Caco-2 (cell line): Measurements from ENCODE around the gene VPS33A. TPM values are rescaled to one million over a fixed set of nuclear protein-coding genes. Genes with fewer than 3 reads are reported as not detected.

Experiments
- BruUV-seq: library from RNA; stranded (reverse); fragments of 400-500 nt; replicated peaks from 2 replicates; lab custom pipeline; 2021; lab: Mats Ljungman, UMichigan
- CTCF ChIA-PET: fragments of 300-600 bp; sonication (Branson Sonifier 250); formaldehyde crosslinking; loops from one replicate; lab custom pipeline; 2022; ENCODE audit warnings: antibody characterized with exemption; lab: Charles Lee
- POLR2A ChIA-PET: fragments of 300-600 bp; sonication (Branson Sonifier 250); formaldehyde crosslinking; loops from one replicate; lab custom pipeline; 2022; ENCODE audit warnings: antibody characterized with exemption; lab: Charles Lee
- DNase-seq, 2 experiments: peaks; one replicate each; pipeline versions ENCODE4 v3.0.0 to v3.0.0-alpha.2; 2020 to 2022
- H3K27me3 ChIP-seq: replicated peaks from 2 replicates; pipeline ENCODE4 v1.6.0; 2011; ENCODE audit warnings: low read length; ENCODE audit not compliant: control insufficient read depth, insufficient read depth
- H3K36me3 ChIP-seq: 2 replicates; pipeline ENCODE4 v1.5.1; 2011; ENCODE audit warnings: low read length; ENCODE audit not compliant: control insufficient read depth, insufficient read depth
- H3K4me1 ChIP-seq: fragments of 250-450 bp; sonication (Bioruptor Pico); 2 replicates; pipeline ENCODE4 v1.5.1; 2020; ENCODE audit warnings: mild to moderate bottlenecking
- H3K4me3 ChIP-seq: 2 replicates; pipeline ENCODE4 v1.5.1; 2011; ENCODE audit warnings: low read depth, mild to moderate bottlenecking, control low read depth, low read length
- H3K9me3 ChIP-seq: fragments of 250-450 bp; sonication (Bioruptor Pico); 2 replicates; pipeline ENCODE4 v1.5.1; 2020; ENCODE audit warnings: mild to moderate bottlenecking, moderate library complexity
- H3K27ac Mint-ChIP-seq: one replicate; pipeline ENCODE4 v1.8.0; 2022; ENCODE audit warnings: mixed read lengths; ENCODE audit not compliant: unreplicated experiment
- H3K27me3 Mint-ChIP-seq: one replicate; pipeline ENCODE4 v1.8.0; 2022; ENCODE audit warnings: mixed read lengths; ENCODE audit not compliant: insufficient read depth, unreplicated experiment
- H3K36me3 Mint-ChIP-seq: one replicate; pipeline ENCODE4 v1.8.0; 2022; ENCODE audit warnings: mild to moderate bottlenecking, mixed read lengths; ENCODE audit not compliant: insufficient read depth, unreplicated experiment
- H3K4me1 Mint-ChIP-seq: one replicate; pipeline ENCODE4 v1.8.0; 2022; ENCODE audit warnings: low read depth, mixed read lengths; ENCODE audit not compliant: unreplicated experiment
- H3K4me3 Mint-ChIP-seq: one replicate; pipeline ENCODE4 v1.8.0; 2022; ENCODE audit warnings: mild to moderate bottlenecking, moderate library complexity, mixed read lengths; ENCODE audit not compliant: unreplicated experiment
- H3K9me3 Mint-ChIP-seq: one replicate; pipeline ENCODE4 v1.8.0; 2022; ENCODE audit warnings: mixed read lengths; ENCODE audit not compliant: unreplicated experiment
- intact Hi-C: fragments of 100-400 bp; cut with micrococcal nuclease; formaldehyde crosslinking; loops from one replicate; pipeline ENCODE4 v1.10.0; 2022; ENCODE audit not compliant: unreplicated experiment
- total RNA-seq: library from RNA; stranded (reverse); gene quantifications from 2 replicates; pipeline ENCODE4 v1.2.3, GENCODE V29; 2022
- TF ChIP-seq, protein P1 (sequence below), 2 experiments: fragments of 200-600 bp in 1 of 2; IDR thresholded peaks; 1 replicate in 1 of 2; 2 replicates in 1 of 2; pipeline versions ENCODE4 v1.5.1 to v1.8.0; 2011 to 2022; ENCODE audit warnings: antibody characterized with exemption in 1 of 2, control low read depth in 1 of 2, inconsistent platforms in 1 of 2, low read depth in 1 of 2, low read length in 1 of 2, mild to moderate bottlenecking in 1 of 2, moderate library complexity in 1 of 2; ENCODE audit not compliant: insufficient read depth in 1 of 2, severe bottlenecking in 1 of 2, unreplicated experiment in 1 of 2

VPS33A gene
- total RNA-seq, 1 experiment from 2014 or later, result 36.5 TPM

DNA sequence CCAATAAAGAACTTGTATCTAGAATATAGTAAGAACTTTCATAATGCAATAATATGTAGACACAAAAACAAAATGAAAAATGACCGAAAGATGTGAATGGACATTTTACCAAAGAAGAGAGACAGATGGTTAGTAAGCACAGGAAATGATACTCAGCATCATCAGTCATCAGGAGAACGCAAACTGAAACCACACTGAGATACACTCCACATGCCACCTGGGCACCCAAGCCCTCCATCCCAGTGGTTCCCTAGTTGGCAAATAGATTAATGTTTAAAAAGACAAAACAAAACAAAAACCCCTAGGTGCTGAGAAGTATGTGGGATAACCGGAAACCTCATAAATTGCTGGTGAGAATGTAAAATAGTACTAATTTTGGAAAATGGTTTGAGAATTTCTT lies 26.8 kb upstream of the VPS33A start:
- ChIA-PET POLR2A (no interaction called here), CTCF (no interaction called here)
- Histone ChIP-seq H3K9me3 (no peaks in the 10 kb centered on the region), H3K36me3 (no peaks in the 10 kb centered on the region), H3K4me3 (no peak overlapping the region), H3K27me3 (no peaks in the 10 kb centered on the region), H3K4me1 (no peaks in the 10 kb centered on the region)
- no peak for DNase-seq
- Mint-ChIP-seq H3K4me3 (no peak overlapping the region), H3K4me1 (no peaks in the 10 kb centered on the region), H3K9me3 (no peaks in the 10 kb centered on the region), H3K27me3 (no peaks in the 10 kb centered on the region), H3K36me3 (peaks cover 36% of the 10 kb centered on the region), H3K27ac (no peak overlapping the region)
- TF ChIP-seq, protein P1, sequence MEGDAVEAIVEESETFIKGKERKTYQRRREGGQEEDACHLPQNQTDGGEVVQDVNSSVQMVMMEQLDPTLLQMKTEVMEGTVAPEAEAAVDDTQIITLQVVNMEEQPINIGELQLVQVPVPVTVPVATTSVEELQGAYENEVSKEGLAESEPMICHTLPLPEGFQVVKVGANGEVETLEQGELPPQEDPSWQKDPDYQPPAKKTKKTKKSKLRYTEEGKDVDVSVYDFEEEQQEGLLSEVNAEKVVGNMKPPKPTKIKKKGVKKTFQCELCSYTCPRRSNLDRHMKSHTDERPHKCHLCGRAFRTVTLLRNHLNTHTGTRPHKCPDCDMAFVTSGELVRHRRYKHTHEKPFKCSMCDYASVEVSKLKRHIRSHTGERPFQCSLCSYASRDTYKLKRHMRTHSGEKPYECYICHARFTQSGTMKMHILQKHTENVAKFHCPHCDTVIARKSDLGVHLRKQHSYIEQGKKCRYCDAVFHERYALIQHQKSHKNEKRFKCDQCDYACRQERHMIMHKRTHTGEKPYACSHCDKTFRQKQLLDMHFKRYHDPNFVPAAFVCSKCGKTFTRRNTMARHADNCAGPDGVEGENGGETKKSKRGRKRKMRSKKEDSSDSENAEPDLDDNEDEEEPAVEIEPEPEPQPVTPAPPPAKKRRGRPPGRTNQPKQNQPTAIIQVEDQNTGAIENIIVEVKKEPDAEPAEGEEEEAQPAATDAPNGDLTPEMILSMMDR (IDR thresholded peaks at IDR 0.05; ENCODE audit: insufficient read depth in 1 of 2, low read depth in 1 of 2, low read length in 1 of 2, severe bottlenecking in 1 of 2, unreplicated experiment in 1 of 2), result no peak
- intact Hi-C loops, result no loop called here
- BruUV-seq, result no TSS peak

DNA sequence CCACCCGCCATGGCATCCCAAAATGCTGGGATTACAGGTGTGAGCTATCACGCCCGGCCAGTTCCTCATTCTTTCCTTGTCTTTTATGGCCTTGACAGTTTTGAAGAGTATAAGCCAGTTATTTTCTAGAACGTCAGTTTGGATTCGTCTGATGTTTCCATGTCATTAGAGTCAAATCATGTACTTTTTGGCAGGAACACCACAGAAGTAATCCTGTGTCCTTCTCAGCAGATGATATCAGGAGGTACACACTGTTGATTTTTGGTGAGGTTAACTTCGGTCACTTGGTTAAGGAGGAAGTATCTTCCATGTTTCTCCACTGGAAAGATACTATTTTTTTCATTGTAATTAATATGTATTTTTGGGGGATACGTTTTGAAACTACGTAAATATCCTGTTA lies 25.1 kb upstream of the VPS33A start:
- Histone ChIP-seq H3K4me1 (no peaks in the 10 kb centered on the region), H3K36me3 (no peaks in the 10 kb centered on the region), H3K9me3 (no peaks in the 10 kb centered on the region), H3K4me3 (no peak overlapping the region), H3K27me3 (no peaks in the 10 kb centered on the region)
- no peak for DNase-seq
- H3K9me3 Mint-ChIP-seq, result no peaks in the 10 kb centered on the region
- H3K27ac Mint-ChIP-seq, result no peak overlapping the region
- BruUV-seq, result no TSS peak
- H3K27me3 Mint-ChIP-seq, result no peaks in the 10 kb centered on the region
- no peaks in the 10 kb centered on the region for H3K4me1 Mint-ChIP-seq
- POLR2A ChIA-PET, result no interaction called here
- no peak overlapping the region for H3K4me3 Mint-ChIP-seq
- TF ChIP-seq, protein P1 (IDR thresholded peaks at IDR 0.05; ENCODE audit: insufficient read depth in 1 of 2, low read depth in 1 of 2, low read length in 1 of 2, severe bottlenecking in 1 of 2, unreplicated experiment in 1 of 2), result no peak
- H3K36me3 Mint-ChIP-seq, result peaks cover 35% of the 10 kb centered on the region
- intact Hi-C loops, result no loop called here
- CTCF ChIA-PET, result no interaction called here

DNA sequence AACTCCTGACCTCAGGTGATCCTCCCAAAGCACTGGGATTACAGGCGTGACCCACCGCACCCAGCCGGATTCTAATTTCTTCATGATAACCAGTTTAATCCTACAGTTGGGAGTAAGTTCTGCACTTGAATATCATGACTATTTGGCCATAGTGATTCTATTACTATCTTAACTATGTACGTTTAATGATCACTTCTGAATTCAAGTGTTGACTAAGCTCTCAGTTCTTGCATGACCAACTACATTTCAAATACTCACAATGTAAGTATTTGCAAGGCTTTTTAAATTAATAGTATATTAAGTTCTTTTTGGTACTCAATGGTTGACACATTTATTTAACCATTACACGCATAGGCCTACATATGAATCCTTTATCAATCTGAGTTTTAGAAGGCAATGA lies 17.4 kb upstream of the VPS33A start:
- no peak overlapping the region for H3K4me3 Mint-ChIP-seq
- TF ChIP-seq, protein P1 (IDR thresholded peaks at IDR 0.05; ENCODE audit: insufficient read depth in 1 of 2, low read depth in 1 of 2, low read length in 1 of 2, severe bottlenecking in 1 of 2, unreplicated experiment in 1 of 2), result no peak
- CTCF ChIA-PET, result no interaction called here
- DNase-seq, result no peak
- peaks cover 8% of the 10 kb centered on the region; the same call in 1 of the 2 replicates for H3K4me1 ChIP-seq
- H3K9me3 ChIP-seq, result no peaks in the 10 kb centered on the region
- no peak overlapping the region for H3K4me3 ChIP-seq
- no peaks in the 10 kb centered on the region for H3K9me3 Mint-ChIP-seq
- POLR2A ChIA-PET, result no interaction called here
- peaks cover 10% of the 10 kb centered on the region for H3K4me1 Mint-ChIP-seq
- H3K36me3 Mint-ChIP-seq, result peaks cover 14% of the 10 kb centered on the region
- intact Hi-C loops, result no loop called here
- H3K27me3 ChIP-seq, result no peaks in the 10 kb centered on the region
- no TSS peak for BruUV-seq
- H3K36me3 ChIP-seq, result no peaks in the 10 kb centered on the region; the same call in 1 of the 2 replicates
- no peak overlapping the region for H3K27ac Mint-ChIP-seq
- no peaks in the 10 kb centered on the region for H3K27me3 Mint-ChIP-seq
